H1 (cell line): ENCODE measurements around the gene C2orf92. TPM values are rescaled to one million over a fixed set of nuclear protein-coding genes. Genes with fewer than 3 reads are reported as not detected.
A peak's percentile ranks its signal among the peaks of the same experiment; 100 is the strongest.

Experiments
- CTCF ChIA-PET: fragments of 300-600 bp; sonication (Branson Sonifier 250); formaldehyde crosslinking; loops from one replicate; lab custom pipeline; 2021; ENCODE audit not compliant: partially characterized antibody; lab: Charles Lee
- POLR2A ChIA-PET: fragments of 300-600 bp; sonication (Branson Sonifier 250); formaldehyde crosslinking; loops from one replicate; lab custom pipeline; 2021; ENCODE audit warnings: inconsistent platforms; ENCODE audit not compliant: partially characterized antibody; lab: Charles Lee
- DNase-seq, 2 experiments: peaks; one replicate each; pipeline versions ENCODE4 v3.0.0 to v3.0.0-alpha.2; 2010 to 2022; ENCODE audit warnings: low spot score in 2 of 2, low read depth in 1 of 2, mixed read lengths in 1 of 2
- FAIRE-seq: peaks from 2 replicates; lab custom pipeline; 2011; peaks lifted over from hg19 to GRCh38; lab: Jason Lieb, UNC
- H2AFZ ChIP-seq: 2 replicates; pipeline ENCODE4 v1.8.1; 2012; ENCODE audit warnings: low read length, inconsistent platforms
- H2AK5ac ChIP-seq: 2 replicates; pipeline ENCODE4 v1.6.1; 2013; ENCODE audit warnings: low read depth, low read length
- H2BK120ac ChIP-seq: replicated peaks from 2 replicates; pipeline ENCODE3; 2013; ENCODE audit warnings: low read depth, low read length, inconsistent platforms
- H2BK12ac ChIP-seq: 2 replicates; pipeline ENCODE4 v1.6.1; 2013; ENCODE audit warnings: low read depth, low read length
- H2BK15ac ChIP-seq: 2 replicates; pipeline ENCODE4 v1.6.1; 2013; ENCODE audit warnings: low read length
- H2BK20ac ChIP-seq: 2 replicates; pipeline ENCODE4 v1.6.1; 2013; ENCODE audit warnings: low read length
- H2BK5ac ChIP-seq: 2 replicates; pipeline ENCODE4 v1.6.1; 2013; ENCODE audit warnings: low read depth, low read length
- H3K14ac ChIP-seq: 2 replicates; pipeline ENCODE4 v1.6.1; 2013; ENCODE audit warnings: inconsistent platforms; ENCODE audit not compliant: insufficient read length
- H3K18ac ChIP-seq: 2 replicates; pipeline ENCODE4 v1.6.1; 2013; ENCODE audit warnings: low read length; ENCODE audit errors: extremely low read depth
- H3K23ac ChIP-seq: 2 replicates; pipeline ENCODE4 v1.6.1; 2013; ENCODE audit warnings: inconsistent platforms; ENCODE audit not compliant: insufficient read length
- H3K23me2 ChIP-seq: 2 replicates; pipeline ENCODE4 v1.6.1; 2013; ENCODE audit warnings: low read depth, low read length
- H3K27ac ChIP-seq: 2 replicates; pipeline ENCODE4 v1.6.1; 2011; ENCODE audit warnings: low read depth, low read length, inconsistent platforms
- H3K27me3 ChIP-seq, 4 experiments: replicated peaks in 1 of 4; 1 replicate in 1 of 4; 2 replicates in 3 of 4; pipeline versions ENCODE4 v1.6.1 to v1.8.1; 2011 to 2013; ENCODE audit warnings: low read length in 3 of 4, mild to moderate bottlenecking in 3 of 4, inconsistent platforms in 2 of 4, mixed read lengths in 2 of 4, moderate library complexity in 1 of 4; ENCODE audit not compliant: control insufficient read depth in 3 of 4, insufficient read depth in 3 of 4; ENCODE audit errors: extremely low read depth in 1 of 4
- H3K36me3 ChIP-seq, 4 experiments: 2 replicates each; pipeline versions ENCODE4 v1.6.1 to v1.8.1; 2011 to 2013; ENCODE audit warnings: mild to moderate bottlenecking in 4 of 4, low read length in 3 of 4, moderate library complexity in 2 of 4, control low read depth in 1 of 4, inconsistent platforms in 1 of 4; ENCODE audit not compliant: insufficient read depth in 4 of 4, control insufficient read depth in 2 of 4
- H3K4ac ChIP-seq: replicated peaks from 2 replicates; pipeline ENCODE3; 2013; ENCODE audit warnings: low read length, low read depth, mixed read lengths, inconsistent platforms; ENCODE audit not compliant: insufficient read length
- H3K4me1 ChIP-seq, 4 experiments: replicated peaks in 1 of 4; 1 replicate in 1 of 4; 2 replicates in 3 of 4; pipeline versions ENCODE4 v1.6.1 to v1.8.1; 2011 to 2013; ENCODE audit warnings: low read length in 3 of 4, inconsistent platforms in 2 of 4, mixed read lengths in 1 of 4; ENCODE audit not compliant: insufficient read depth in 4 of 4, control insufficient read depth in 3 of 4
- H3K4me2 ChIP-seq, 2 experiments: 2 replicates each; pipeline versions ENCODE4 v1.6.1 to v1.8.1; 2011 to 2013; ENCODE audit warnings: low read depth in 2 of 2, low read length in 2 of 2, control low read depth in 1 of 2, inconsistent platforms in 1 of 2, mild to moderate bottlenecking in 1 of 2; ENCODE audit not compliant: insufficient read depth in 1 of 2
- H3K4me3 ChIP-seq, 4 experiments: fragments of 200-600, 300-600 bp in 1 of 4; sonication (generic), shearing (Covaris generic), sonication (Bioruptor Twin) in 1 of 4; 2 replicates each; pipeline versions ENCODE4 v1.5.1 to v1.8.1; 2011 to 2016; ENCODE audit warnings: low read length in 4 of 4, low read depth in 3 of 4, control low read depth in 2 of 4, inconsistent platforms in 2 of 4, mild to moderate bottlenecking in 2 of 4, mixed read lengths in 1 of 4, moderate library complexity in 1 of 4; ENCODE audit not compliant: insufficient read depth in 2 of 4; ENCODE audit errors: extremely low read depth in 1 of 4
- H3K56ac ChIP-seq: replicated peaks from 2 replicates; pipeline ENCODE3; 2013; ENCODE audit warnings: low read depth, mild to moderate bottlenecking, mixed read lengths, low read length, inconsistent platforms; ENCODE audit not compliant: insufficient read length
- H3K79me1 ChIP-seq: 2 replicates; pipeline ENCODE4 v1.6.1; 2013; ENCODE audit warnings: low read depth, low read length, control low read depth
- H3K79me2 ChIP-seq, 2 experiments: 2 replicates each; pipeline versions ENCODE4 v1.6.1 to v1.8.1; 2012 to 2013; ENCODE audit warnings: low read length in 2 of 2, mild to moderate bottlenecking in 2 of 2, inconsistent platforms in 1 of 2; ENCODE audit not compliant: insufficient read depth in 2 of 2, control insufficient read depth in 1 of 2
- H3K9ac ChIP-seq, 4 experiments: replicated peaks in 1 of 4; 1 replicate in 1 of 4; 2 replicates in 3 of 4; pipeline versions ENCODE4 v1.6.1 to v1.8.1; 2011 to 2013; ENCODE audit warnings: low read depth in 3 of 4, low read length in 3 of 4, control low read depth in 2 of 4, mild to moderate bottlenecking in 2 of 4, moderate library complexity in 2 of 4, inconsistent platforms in 1 of 4; ENCODE audit errors: extremely low read depth in 1 of 4
- H3K9me3 ChIP-seq, 2 experiments: 2 replicates each; pipeline versions ENCODE4 v1.6.1 to v1.8.1; 2012 to 2013; ENCODE audit warnings: mild to moderate bottlenecking in 2 of 2, moderate library complexity in 2 of 2, control low read depth in 1 of 2, inconsistent platforms in 1 of 2, low read depth in 1 of 2, low read length in 1 of 2, mixed read lengths in 1 of 2; ENCODE audit not compliant: insufficient read depth in 2 of 2
- H4K20me1 ChIP-seq, 2 experiments: replicated peaks in 1 of 2; 2 replicates each; pipeline versions ENCODE3 to v1.8.1; 2011 to 2013; ENCODE audit warnings: inconsistent platforms in 2 of 2, low read length in 2 of 2, mild to moderate bottlenecking in 1 of 2; ENCODE audit not compliant: insufficient read depth in 2 of 2, control insufficient read depth in 1 of 2
- H4K5ac ChIP-seq: 2 replicates; pipeline ENCODE4 v1.6.1; 2013; ENCODE audit warnings: low read length, low read depth, mixed read lengths, inconsistent platforms; ENCODE audit not compliant: insufficient read length
- H4K8ac ChIP-seq: 2 replicates; pipeline ENCODE4 v1.8.0; 2013; ENCODE audit warnings: mild to moderate bottlenecking, moderate library complexity, low read length, inconsistent platforms; ENCODE audit not compliant: insufficient read depth; ENCODE audit errors: extremely low read depth
- H4K91ac ChIP-seq: replicated peaks from 2 replicates; pipeline ENCODE3; 2013; ENCODE audit warnings: low read length, mixed read lengths, inconsistent platforms; ENCODE audit not compliant: insufficient read length
- EGR1 ChIP-seq: IDR thresholded peaks from 2 replicates; pipeline ENCODE4 v1.6.1; 2011; ENCODE audit warnings: low read depth, low read length, borderline replicate concordance
- SAP30 ChIP-seq: fragments of 300-600 bp; sonication (generic); IDR thresholded peaks from 2 replicates; pipeline ENCODE4 v1.7.1; 2012; ENCODE audit warnings: low read length, moderate library complexity, mild to moderate bottlenecking, inconsistent platforms; ENCODE audit not compliant: insufficient read depth, insufficient replicate concordance
- SP4 ChIP-seq: IDR thresholded peaks from 2 replicates; pipeline ENCODE4 v1.6.1; 2012; ENCODE audit warnings: low read length, inconsistent platforms
- SUZ12 ChIP-seq: fragments of 200-600 bp; sonication (generic); IDR thresholded peaks from 2 replicates; pipeline ENCODE4 v1.6.1; 2012; ENCODE audit warnings: mild to moderate bottlenecking, inconsistent platforms, low read length, moderate library complexity, mixed read lengths
- WGBS, 2 experiments: shearing (Covaris generic) in 1 of 2; methylation state at CpG; one replicate each; pipeline versions ENCODE4 v1.1.6 to v1.1.7; 2013 to 2015; ENCODE audit warnings: low lambda C conversion rate in 2 of 2, mixed read lengths in 2 of 2, inconsistent platforms in 1 of 2, low coverage in 1 of 2, missing lambda C conversion rate in 1 of 2; ENCODE audit not compliant: insufficient replicate concordance in 2 of 2, insufficient coverage in 1 of 2, insufficient read length in 1 of 2; ENCODE audit errors: extremely low coverage in 1 of 2, missing lambda C conversion rate in 1 of 2; 5-methylcytosine and 5-hydroxymethylcytosine counted together
- polyA plus RNA-seq, 7 experiments: library from polyadenylated mRNA; depleted of rRNA in 3 of 7; stranded (reverse) in 5 of 7; unstranded in 2 of 7; fragments of >200 nt in 5 of 7; fragments of 200-250 nt in 2 of 7; gene quantifications; 1 replicate in 5 of 7; 2 replicates in 1 of 7; 4 replicates in 1 of 7; pipeline versions ENCODE4 v1.2.1 to v1.2.3, GENCODE V29; 2011 to 2013; ENCODE audit warnings: missing spikeins in 2 of 7, mixed read lengths in 2 of 7
- total RNA-seq: library from RNA; stranded (reverse); fragmentation: NEBNext Ultra II Directional; extraction: Animal tissue kit (Norgen Biotek cat#: 25700); gene quantifications from 2 replicates; pipeline ENCODE4 v1.2.1, GENCODE V29; 2021

The C2orf92 gene
- total and polyA plus RNA-seq, 2 of the 8 experiments (the other 6 are each of a cell fraction or from before 2014, with no cell fraction given), result 2.3 to 3.7 TPM

GRCh38 chr2:97706112-97706511 lies 36.6 kb downstream of the C2orf92 start:
- no peaks in the 10 kb centered on the region for H3K36me3 ChIP-seq
- ChIA-PET POLR2A (no interaction called here), CTCF (interaction anchor here (1.1 to 13.6 kb wide), 6 partner anchors 7 to 115 kb away, joined by 3 to 202 read pairs (median 7); no protein-coding TSS in a partner anchor)
- H4K8ac ChIP-seq, result no peak overlapping the region
- FAIRE-seq, result no peak
- no peaks in the 10 kb centered on the region for H4K20me1 ChIP-seq
- H2AFZ ChIP-seq, result no peak overlapping the region
- H3K23me2 ChIP-seq, result no peaks in the 10 kb centered on the region; the same call in 1 of the 2 replicates
- H3K9ac ChIP-seq, result no peak overlapping the region
- no peak overlapping the region for H2BK12ac ChIP-seq
- no peak overlapping the region for H3K23ac ChIP-seq
- H2AK5ac ChIP-seq, result no peak overlapping the region
- H2BK120ac ChIP-seq, result no peak overlapping the region
- H4K91ac ChIP-seq, result no peak overlapping the region
- no peak overlapping the region for H3K4ac ChIP-seq
- no peak overlapping the region for H3K4me2 ChIP-seq
- no peak overlapping the region for H3K4me3 ChIP-seq
- H4K5ac ChIP-seq, result no peak overlapping the region
- TF ChIP-seq SAP30 (no peak), SUZ12 (no peak), SP4 (no peak), EGR1 (no peak)
- no peak overlapping the region for H2BK15ac ChIP-seq
- H3K79me2 ChIP-seq, result no peaks in the 10 kb centered on the region
- H3K4me1 ChIP-seq, result 0 out of 7 replicates have a peak, but pooled peaks cover 0 to 3% (median 0%) of the 10 kb centered on the region in 4 experiments
- H3K27me3 ChIP-seq, result no peaks in the 10 kb centered on the region
- no peak overlapping the region for H2BK20ac ChIP-seq
- no peak overlapping the region for H3K27ac ChIP-seq
- DNase-seq, result peak in 1 of 2 experiments; percentile 35
- no peak overlapping the region for H3K56ac ChIP-seq
- H2BK5ac ChIP-seq, result no peak overlapping the region
- H3K9me3 ChIP-seq, result no peaks in the 10 kb centered on the region
- WGBS, 2 experiments, result 94% methylated on average over 13 of the region's 13 CpGs; no CpG with 5 or more reads in 1 of the 2 experiments
- H3K14ac ChIP-seq, result no peak overlapping the region
- no peak overlapping the region for H3K18ac ChIP-seq
- H3K79me1 ChIP-seq, result no peaks in the 10 kb centered on the region
